Colonic mucosa (tissue), 4 donors: ENCODE results near the gene KCP. TPM values are rescaled to one million over a fixed set of nuclear protein-coding genes. Genes with fewer than 3 reads are reported as not detected.

Experiments
- DNase-seq: peaks from one replicate; pipeline ENCODE4 v3.0.0-alpha.2; 2020
- H3K27ac ChIP-seq: fragments of 200-600 bp; one replicate; pipeline ENCODE4 v1.8.0; 2021
- H3K27me3 ChIP-seq: fragments of 200-600 bp; one replicate; pipeline ENCODE4 v1.8.0; 2021
- H3K36me3 ChIP-seq: fragments of 200-600 bp; one replicate; pipeline ENCODE4 v1.8.0; 2021
- H3K4me1 ChIP-seq: fragments of 200-600 bp; one replicate; pipeline ENCODE4 v1.8.0; 2021; ENCODE audit warnings: mild to moderate bottlenecking
- H3K4me3 ChIP-seq: fragments of 200-600 bp; one replicate; pipeline ENCODE4 v1.8.0; 2021
- H3K9ac ChIP-seq, 2 donors: one replicate each; pipeline ENCODE4 v1.7.0; 2013; ENCODE audit warnings: control low read depth in 2 of 2, low read depth in 2 of 2, low read length in 2 of 2
- H3K9me3 ChIP-seq: fragments of 200-600 bp; one replicate; pipeline ENCODE4 v1.8.0; 2021
- intact Hi-C: fragments of 100-400 bp; cut with DNase I; formaldehyde crosslinking; loops from one replicate; pipeline ENCODE4 v1.14.1; 2022
- total RNA-seq, 2 donors: library from RNA; stranded (reverse); fragmentation: NEBNext Ultra II Directional in 1 of 2; extraction: Animal tissue kit (Norgen Biotek cat#: 25700) in 1 of 2; gene quantifications; one replicate each; pipeline ENCODE4 v1.2.1, GENCODE V29; 2021
- TF ChIP-seq, protein P1 (sequence below): fragments of 200-600 bp; IDR thresholded peaks from one replicate; pipeline ENCODE4 v1.8.0; 2022; ENCODE audit warnings: antibody characterized with exemption, mild to moderate bottlenecking
- donor health status: healthy.
- donor health status: DM: no; HTN: no; CAD: no.
- donor health status: DM: no; HTN: no; CAD: no.

KCP gene
- total RNA-seq, 2 donors from 2014 or later: 0.64 to 1.1 TPM

DNA sequence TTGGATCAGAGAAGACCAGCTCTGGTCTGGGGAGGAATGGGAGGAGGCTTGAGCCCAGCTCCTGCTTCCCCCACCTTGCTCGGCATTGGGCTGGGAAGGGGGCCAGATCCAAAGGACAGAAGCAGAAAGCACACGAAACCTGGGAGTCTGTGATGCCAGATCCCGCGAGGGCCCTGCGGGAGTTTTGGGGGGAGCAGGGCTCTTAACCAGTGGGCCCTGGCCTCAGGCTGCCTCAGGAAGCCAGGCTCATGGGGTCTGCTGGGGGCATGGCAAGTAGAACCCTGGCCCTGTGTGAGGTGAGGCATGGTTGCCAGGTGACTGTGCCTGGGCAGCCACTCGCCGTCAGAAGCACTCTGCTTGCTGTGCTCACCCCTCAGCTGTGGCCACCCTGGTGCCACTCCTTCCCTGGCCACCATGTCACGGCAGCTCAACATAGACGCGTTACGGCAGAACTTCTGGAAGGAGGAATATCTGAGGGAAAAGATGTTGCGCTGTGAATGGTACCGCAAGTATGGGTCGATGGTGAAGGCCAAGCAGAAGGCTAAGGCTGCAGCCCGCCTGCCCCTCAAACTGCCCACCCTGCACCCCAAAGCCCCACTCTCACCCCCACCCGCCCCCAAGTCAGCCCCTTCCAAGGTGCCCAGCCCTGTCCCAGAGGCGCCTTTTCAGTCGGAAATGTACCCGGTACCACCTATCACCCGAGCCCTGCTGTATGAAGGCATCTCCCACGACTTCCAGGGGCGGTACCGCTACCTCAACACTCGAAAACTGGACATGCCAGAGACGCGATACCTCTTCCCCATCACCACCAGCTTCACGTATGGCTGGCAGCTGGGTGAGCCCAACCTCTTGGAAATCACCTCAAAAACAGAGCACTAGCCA is 44.3 kb downstream of the KCP start:
- no peaks in the 10 kb centered on the region for H3K9me3 ChIP-seq
- intact Hi-C loops: no loop called here
- H3K4me1 ChIP-seq: peaks cover 17% of the 10 kb centered on the region
- H3K9ac ChIP-seq: no peak overlapping the region
- H3K36me3 ChIP-seq: no peaks in the 10 kb centered on the region
- H3K4me3 ChIP-seq: no peak overlapping the region
- no peak for DNase-seq
- no peak overlapping the region for H3K27ac ChIP-seq
- H3K27me3 ChIP-seq: no peaks in the 10 kb centered on the region
- TF ChIP-seq, protein P1, sequence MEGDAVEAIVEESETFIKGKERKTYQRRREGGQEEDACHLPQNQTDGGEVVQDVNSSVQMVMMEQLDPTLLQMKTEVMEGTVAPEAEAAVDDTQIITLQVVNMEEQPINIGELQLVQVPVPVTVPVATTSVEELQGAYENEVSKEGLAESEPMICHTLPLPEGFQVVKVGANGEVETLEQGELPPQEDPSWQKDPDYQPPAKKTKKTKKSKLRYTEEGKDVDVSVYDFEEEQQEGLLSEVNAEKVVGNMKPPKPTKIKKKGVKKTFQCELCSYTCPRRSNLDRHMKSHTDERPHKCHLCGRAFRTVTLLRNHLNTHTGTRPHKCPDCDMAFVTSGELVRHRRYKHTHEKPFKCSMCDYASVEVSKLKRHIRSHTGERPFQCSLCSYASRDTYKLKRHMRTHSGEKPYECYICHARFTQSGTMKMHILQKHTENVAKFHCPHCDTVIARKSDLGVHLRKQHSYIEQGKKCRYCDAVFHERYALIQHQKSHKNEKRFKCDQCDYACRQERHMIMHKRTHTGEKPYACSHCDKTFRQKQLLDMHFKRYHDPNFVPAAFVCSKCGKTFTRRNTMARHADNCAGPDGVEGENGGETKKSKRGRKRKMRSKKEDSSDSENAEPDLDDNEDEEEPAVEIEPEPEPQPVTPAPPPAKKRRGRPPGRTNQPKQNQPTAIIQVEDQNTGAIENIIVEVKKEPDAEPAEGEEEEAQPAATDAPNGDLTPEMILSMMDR: no peak

DNA sequence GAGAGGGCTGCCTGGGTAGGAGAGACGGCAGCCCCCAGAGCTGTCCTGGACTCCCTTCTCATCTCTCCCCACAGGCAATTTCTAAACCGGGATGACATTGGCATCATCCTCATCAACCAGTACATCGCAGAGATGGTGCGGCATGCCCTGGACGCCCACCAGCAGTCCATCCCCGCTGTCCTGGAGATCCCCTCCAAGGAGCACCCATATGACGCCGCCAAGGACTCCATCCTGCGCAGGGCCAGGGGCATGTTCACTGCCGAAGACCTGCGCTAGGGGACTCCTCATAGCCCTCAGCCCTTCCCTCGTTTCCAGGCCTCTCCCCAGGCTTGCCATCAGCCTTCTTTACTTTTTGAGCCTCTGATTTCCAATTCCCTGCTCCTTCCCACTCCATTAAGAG is 45.2 kb downstream of the KCP start:
- H3K27ac ChIP-seq: no peak overlapping the region
- no peaks in the 10 kb centered on the region for H3K9me3 ChIP-seq
- TF ChIP-seq, protein P1: no peak
- no peak overlapping the region for H3K4me3 ChIP-seq
- H3K27me3 ChIP-seq: no peaks in the 10 kb centered on the region
- peaks cover 17% of the 10 kb centered on the region for H3K4me1 ChIP-seq
- intact Hi-C loops: no loop called here
- no peaks in the 10 kb centered on the region for H3K36me3 ChIP-seq
- H3K9ac ChIP-seq: no peak overlapping the region
- no peak for DNase-seq

DNA sequence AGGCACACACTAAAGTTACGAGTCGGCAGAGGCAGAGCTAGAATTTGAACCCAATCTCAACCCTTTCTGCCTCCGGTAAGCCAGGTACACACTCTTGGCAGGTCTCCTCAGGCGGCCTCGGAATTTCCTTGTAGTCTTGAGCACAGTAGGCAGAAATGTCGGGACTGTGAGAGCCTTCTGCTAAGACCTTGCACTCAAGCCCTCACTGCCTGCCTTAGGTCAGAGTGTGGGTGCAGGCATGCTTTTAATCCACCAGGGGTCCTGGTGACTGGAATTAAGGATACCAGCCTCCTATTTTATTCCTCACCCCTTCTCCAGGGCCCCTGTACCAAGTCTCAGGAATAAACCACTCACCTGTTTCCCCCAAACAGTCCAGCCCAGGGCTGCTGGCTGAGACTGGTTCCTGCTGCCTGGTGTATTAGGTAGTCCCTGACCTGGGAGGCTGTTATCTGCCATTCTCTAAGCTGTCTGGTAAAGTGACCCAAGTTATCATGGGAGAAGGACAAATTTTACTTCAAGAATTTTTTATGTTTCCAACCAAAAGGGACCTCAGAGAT is 47.0 kb downstream of the KCP start:
- no peaks in the 10 kb centered on the region for H3K36me3 ChIP-seq
- peak overlapping the region; percentile 91 for H3K4me3 ChIP-seq
- no peaks in the 10 kb centered on the region for H3K27me3 ChIP-seq
- peak overlapping the region; percentile 64 to 91 for H3K9ac ChIP-seq
- DNase-seq: peak; percentile 54
- peak overlapping the region; percentile 75 for H3K27ac ChIP-seq
- no peaks in the 10 kb centered on the region for H3K9me3 ChIP-seq
- H3K4me1 ChIP-seq: peaks cover 10% of the 10 kb centered on the region
- intact Hi-C loops: no loop called here
- TF ChIP-seq, protein P1: peak; percentile 48

- Histone ChIP-seq H3K9me3 (no peaks in the 10 kb centered on the region), H3K4me1 (peaks cover 8% of the 10 kb centered on the region)
- intact Hi-C loops: no loop called here
Measured at GRCh38 chr7:128862571-128863432, 47.7 kb downstream of the KCP start, which contains the start of gene ATP6V1F. Gene ATP6V1F, plus strand, starts transcription at chr7:128862856. Its CDS starts 49 bp downstream, at chr7:128862905.

More at GRCh38 chr7:128862571-128863432, 47.7 kb downstream of the KCP start, which contains the start of gene ATP6V1F:
- Histone ChIP-seq H3K36me3 (no peaks in the 10 kb centered on the region), H3K27me3 (no peaks in the 10 kb centered on the region), H3K4me3 (peak within 1 kb of the TSS; percentile 91), H3K27ac (peak within 1 kb of the TSS; percentile 75), H3K9ac (peak within 1 kb of the TSS; percentile 64 to 91)
- TF ChIP-seq, protein P1: no peak
- DNase-seq: peak; percentile 99
